ENCODE results near the gene CISTR. TPM values are rescaled to one million over a fixed set of nuclear protein-coding genes. Genes with fewer than 3 reads are reported as not detected.
"Not testable (repeated sequence)": the region's sequence is repeated elsewhere in the genome, so short reads cannot be mapped to it uniquely, and the experiment has no call there.

The CISTR gene
- total RNA-seq, 1 donor from 2014 or later, result not detected

- FAIRE-seq (no peak), DNase-seq (ENCODE audit: low read depth) (peak; percentile 91)
- no peak for TF ChIP-seq CTCF (IDR thresholded peaks at IDR 0.05; ENCODE audit: insufficient read depth, low read length, severe bottlenecking)
- Histone ChIP-seq H3K4me3 (ENCODE audit: low read depth, low read length) (no peak overlapping the region), H3K27me3 (ENCODE audit: control insufficient read depth, insufficient read depth, low read length) (peaks cover 2% of the 10 kb centered on the region), H3K36me3 (ENCODE audit: control insufficient read depth, insufficient read depth, low read length) (no peaks in the 10 kb centered on the region)
Observed at GRCh38 chr12:53770281-53770680, 18.5 kb upstream of the CISTR start.

- no peaks in the 10 kb centered on the region for H3K36me3 ChIP-seq (ENCODE audit: control insufficient read depth, insufficient read depth, low read length)
- peaks cover 2% of the 10 kb centered on the region for H3K27me3 ChIP-seq (ENCODE audit: control insufficient read depth, insufficient read depth, low read length)
- DNase-seq (ENCODE audit: low read depth) (no peak), FAIRE-seq (no peak)
- no peak overlapping the region for H3K4me3 ChIP-seq (ENCODE audit: low read depth, low read length)
- TF ChIP-seq CTCF (IDR thresholded peaks at IDR 0.05; ENCODE audit: insufficient read depth, low read length, severe bottlenecking), result no peak
Observed at GRCh38 chr12:53768976-53769375, 17.2 kb upstream of the CISTR start.

- peaks cover 2% of the 10 kb centered on the region for H3K27me3 ChIP-seq (ENCODE audit: control insufficient read depth, insufficient read depth, low read length)
- no peak for TF ChIP-seq CTCF (IDR thresholded peaks at IDR 0.05; ENCODE audit: insufficient read depth, low read length, severe bottlenecking)
- FAIRE-seq, result no peak
Observed at GRCh38 chr12:53766881-53767280, 15.1 kb upstream of the CISTR start.

GRCh38 chr12:53765891-53766290 lies 14.1 kb upstream of the CISTR start:
- Histone ChIP-seq H3K4me3 (ENCODE audit: low read depth, low read length) (no peak overlapping the region), H3K36me3 (ENCODE audit: control insufficient read depth, insufficient read depth, low read length) (no peaks in the 10 kb centered on the region), H3K27me3 (ENCODE audit: control insufficient read depth, insufficient read depth, low read length) (peaks cover 2% of the 10 kb centered on the region)
- no peak for FAIRE-seq
- no peak for TF ChIP-seq CTCF (IDR thresholded peaks at IDR 0.05; ENCODE audit: insufficient read depth, low read length, severe bottlenecking)
- no peak for DNase-seq (ENCODE audit: low read depth)

More at GRCh38 chr12:53766881-53767280, 15.1 kb upstream of the CISTR start:
- Histone ChIP-seq H3K36me3 (ENCODE audit: control insufficient read depth, insufficient read depth, low read length) (no peaks in the 10 kb centered on the region), H3K4me3 (ENCODE audit: low read depth, low read length) (no peak overlapping the region)
- DNase-seq (ENCODE audit: low read depth), result no peak

GRCh38 chr12:53764615-53765014 lies 12.8 kb upstream of the CISTR start:
- peaks cover 4% of the 10 kb centered on the region for H3K27me3 ChIP-seq (ENCODE audit: control insufficient read depth, insufficient read depth, low read length)

GRCh38 chr12:53762793-53763192 lies 11.0 kb upstream of the CISTR start:
- not testable (repeated sequence) for H3K36me3 ChIP-seq (ENCODE audit: control insufficient read depth, insufficient read depth, low read length); FAIRE-seq; DNase-seq (ENCODE audit: low read depth); H3K4me3 ChIP-seq (ENCODE audit: low read depth, low read length)
- peaks cover 17% of the 10 kb centered on the region for H3K27me3 ChIP-seq (ENCODE audit: control insufficient read depth, insufficient read depth, low read length)

More at GRCh38 chr12:53764615-53765014, 12.8 kb upstream of the CISTR start:
- FAIRE-seq, result no peak
- no peak for DNase-seq (ENCODE audit: low read depth)
- TF ChIP-seq CTCF (IDR thresholded peaks at IDR 0.05; ENCODE audit: insufficient read depth, low read length, severe bottlenecking), result no peak
- no peak overlapping the region for H3K4me3 ChIP-seq (ENCODE audit: low read depth, low read length)
- no peaks in the 10 kb centered on the region for H3K36me3 ChIP-seq (ENCODE audit: control insufficient read depth, insufficient read depth, low read length)
